Naive thymus-derived CD8-positive, alpha-beta T cell (primary cell): Measurements from ENCODE around the gene COA1. TPM values are rescaled to one million over a fixed set of nuclear protein-coding genes. Genes with fewer than 3 reads are reported as not detected.
"Not testable (repeated sequence)": the region's sequence is repeated elsewhere in the genome, so short reads cannot be mapped to it uniquely, and the experiment has no call there.

ENCODE experiments used
- ATAC-seq, 2 donors: fragments of 150-1000 bp; cut with Tn5 transposase in 1 of 2; sonication (Bioruptor Pico), chemical (Tn5 transposase) in 1 of 2; 1 replicate in 1 of 2; 2 replicates in 1 of 2; pipeline ENCODE4 v1.10.0; 2021; ENCODE audit warnings: mild to moderate bottlenecking in 2 of 2, moderate library complexity in 2 of 2
- POLR2A ChIA-PET: fragments of 350-600 bp; sonication (Branson Sonifier 250); formaldehyde crosslinking; loops from one replicate; lab custom pipeline; 2021; ENCODE audit warnings: antibody characterized with exemption; lab: Charles Lee
- DNase-seq, 10 donors: peaks; one replicate each; pipeline versions ENCODE4 v3.0.0 to v3.0.0-alpha.2; 2020 to 2022
- H3K27ac Mint-ChIP-seq, 10 donors: one replicate each; pipeline ENCODE4 v1.8.0; 2020 to 2022; ENCODE audit warnings: mild to moderate bottlenecking in 10 of 10, mixed read lengths in 10 of 10, moderate library complexity in 4 of 10, inconsistent platforms in 1 of 10
- H3K27me3 Mint-ChIP-seq, 5 donors: one replicate each; pipeline ENCODE4 v1.8.0; 2021 to 2022; ENCODE audit warnings: mixed read lengths in 5 of 5
- H3K36me3 Mint-ChIP-seq, 3 donors: one replicate each; pipeline ENCODE4 v1.8.0; 2020 to 2022; ENCODE audit warnings: mixed read lengths in 3 of 3, mild to moderate bottlenecking in 2 of 3, inconsistent platforms in 1 of 3
- H3K4me1 Mint-ChIP-seq, 4 donors: one replicate each; pipeline ENCODE4 v1.8.0; 2021 to 2022; ENCODE audit warnings: mixed read lengths in 4 of 4
- H3K4me3 Mint-ChIP-seq, 10 donors: one replicate each; pipeline ENCODE4 v1.8.0; 2020 to 2022; ENCODE audit warnings: mild to moderate bottlenecking in 10 of 10, mixed read lengths in 10 of 10, moderate library complexity in 6 of 10, inconsistent platforms in 1 of 10
- H3K9me3 Mint-ChIP-seq, 9 donors: one replicate each; pipeline ENCODE4 v1.8.0; 2020 to 2022; ENCODE audit warnings: mixed read lengths in 9 of 9, mild to moderate bottlenecking in 3 of 9, inconsistent platforms in 1 of 9, moderate library complexity in 1 of 9
- polyA plus RNA-seq, 3 donors: library from polyadenylated mRNA; unstranded; fragments of 300-500 nt; fragmentation: Illumina TruSeq; gene quantifications; one replicate each; pipeline ENCODE4 v1.2.3, GENCODE V29; 2021
- total RNA-seq, 8 experiments: library from RNA in 2 of 8; stranded (reverse) in 2 of 8; gene quantifications; one replicate each; pipeline ENCODE4 v1.2.3 and lab custom pipeline; 2021 to 2026

COA1 gene
- total and polyA plus RNA-seq, 5 experiments from 2014 or later = 102 to 219 (median 121) TPM

GRCh38 chr7:43618073-43618472 lies 111.2 kb downstream of the COA1 start:
- POLR2A ChIA-PET = interaction anchor here (1.0 to 5.8 kb wide), 9 partner anchors 8 to 34 kb away, joined by 3 to 46 read pairs (median 6); partner anchors contain the start of gene STK17A
- DNase-seq = no peak
- Mint-ChIP-seq H3K4me3 (no peak overlapping the region), H3K36me3 (peaks cover 0 to 37% (median 34%) of the 10 kb centered on the region in 3 donors), H3K4me1 (peaks cover 30 to 56% (median 33%) of the 10 kb centered on the region in 4 donors), H3K27ac (no peak overlapping the region), H3K27me3 (no peaks in the 10 kb centered on the region), H3K9me3 (no peaks in the 10 kb centered on the region)
- ATAC-seq = no peak

DNA sequence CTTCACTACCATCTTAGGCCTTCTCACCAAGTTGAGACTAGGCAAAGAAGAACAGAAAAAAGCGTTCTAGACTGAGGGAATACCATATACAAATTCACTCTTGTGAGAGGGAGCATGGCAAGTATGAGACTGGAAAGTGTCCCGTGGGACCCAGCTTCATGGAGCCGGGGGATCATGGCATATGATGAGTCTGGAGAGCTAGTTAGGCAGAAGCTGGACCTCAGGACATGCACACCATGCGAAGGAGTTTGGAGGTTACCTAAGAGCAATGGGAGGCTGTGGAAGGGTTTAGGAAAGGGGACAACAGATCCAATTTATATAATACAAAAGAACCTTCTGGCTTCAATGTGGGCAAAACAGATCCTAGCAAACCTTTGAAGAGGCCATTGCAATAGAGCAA lies 112.3 kb downstream of the COA1 start:
- Mint-ChIP-seq H3K36me3 (peaks cover 0 to 37% (median 34%) of the 10 kb centered on the region in 3 donors), H3K9me3 (no peaks in the 10 kb centered on the region), H3K27me3 (no peaks in the 10 kb centered on the region), H3K4me3 (no peak overlapping the region), H3K4me1 (peaks cover 31 to 56% (median 33%) of the 10 kb centered on the region in 4 donors), H3K27ac (no peak overlapping the region)
- ATAC-seq (no peak), DNase-seq (peak in 1 of 10 donors; percentile 53)
- POLR2A ChIA-PET = interaction anchor here (1.3 to 5.8 kb wide), 5 partner anchors 9 to 33 kb away, joined by 5 to 46 read pairs (median 14); partner anchors contain the start of gene STK17A

GRCh38 chr7:43615558-43616145 lies 113.7 kb downstream of the COA1 start:
- ATAC-seq (peak; percentile 13 to 20), DNase-seq (no peak)
- POLR2A ChIA-PET = interaction anchor here (0.6 to 2.4 kb wide), 7 partner anchors 10 to 84 kb away, joined by 3 to 6 read pairs (median 4); partner anchors contain the start of gene STK17A
- Mint-ChIP-seq H3K36me3 (peaks cover 0 to 38% (median 35%) of the 10 kb centered on the region in 3 donors), H3K27ac (peak overlapping the region in 2 of 10 donors; percentile 83 to 97), H3K4me1 (peaks cover 25 to 56% (median 33%) of the 10 kb centered on the region in 4 donors), H3K9me3 (no peaks in the 10 kb centered on the region), H3K4me3 (peak overlapping the region in 8 of 10 donors; percentile 0 to 70 (median 58)), H3K27me3 (no peaks in the 10 kb centered on the region)

- Mint-ChIP-seq H3K36me3 (peaks cover 14 to 63% (median 53%) of the 10 kb centered on the region in 3 donors), H3K9me3 (no peaks in the 10 kb centered on the region), H3K27me3 (no peaks in the 10 kb centered on the region), H3K4me3 (peak overlapping the region; percentile 8 to 73 (median 55)), H3K4me1 (peaks cover 39 to 77% (median 54%) of the 10 kb centered on the region in 4 donors), H3K27ac (peak overlapping the region in 9 of 10 donors; percentile 72 to 93 (median 90))
- peak; percentile 29 to 40 for ATAC-seq
- POLR2A ChIA-PET = interaction anchor here (1.2 to 5.2 kb wide), 6 partner anchors 9 to 36 kb away, joined by 4 to 28 read pairs (median 9); partner anchors contain the start of gene STK17A
- no peak for DNase-seq
Measured at GRCh38 chr7:43612599-43613589, 116.4 kb downstream of the COA1 start.

DNA sequence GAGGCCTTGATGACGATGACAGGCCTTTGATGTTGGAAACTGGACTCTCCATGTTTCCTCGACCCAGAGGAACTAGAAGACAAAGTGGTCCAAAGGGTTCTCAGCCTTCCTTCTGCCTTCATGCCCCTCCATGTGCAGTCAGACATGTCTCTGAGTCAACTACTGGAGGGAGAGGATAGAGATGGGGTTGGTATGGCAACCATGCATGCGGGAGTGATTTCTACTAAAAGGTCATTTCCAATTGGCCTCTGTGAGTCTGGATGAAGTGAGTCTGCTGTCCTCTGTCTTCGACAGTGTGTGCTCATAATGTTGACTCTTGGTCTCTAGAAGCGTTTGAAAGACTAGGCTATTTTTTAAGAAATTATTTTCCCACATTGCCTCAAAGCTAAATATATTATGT lies 117.2 kb downstream of the COA1 start:
- no peak for ATAC-seq
- Mint-ChIP-seq H3K4me1 (peaks cover 39 to 84% (median 57%) of the 10 kb centered on the region in 4 donors), H3K27ac (peak overlapping the region in 9 of 10 donors; percentile 52 to 93 (median 87)), H3K4me3 (peak overlapping the region in 9 of 10 donors; percentile 15 to 67 (median 47)), H3K27me3 (no peaks in the 10 kb centered on the region), H3K36me3 (peaks cover 14 to 69% (median 53%) of the 10 kb centered on the region in 3 donors), H3K9me3 (no peaks in the 10 kb centered on the region)
- POLR2A ChIA-PET = interaction anchor here (1.0 to 5.2 kb wide), 8 partner anchors 9 to 37 kb away, joined by 3 to 28 read pairs (median 6); partner anchors contain the start of gene STK17A
- no peak for DNase-seq

DNA sequence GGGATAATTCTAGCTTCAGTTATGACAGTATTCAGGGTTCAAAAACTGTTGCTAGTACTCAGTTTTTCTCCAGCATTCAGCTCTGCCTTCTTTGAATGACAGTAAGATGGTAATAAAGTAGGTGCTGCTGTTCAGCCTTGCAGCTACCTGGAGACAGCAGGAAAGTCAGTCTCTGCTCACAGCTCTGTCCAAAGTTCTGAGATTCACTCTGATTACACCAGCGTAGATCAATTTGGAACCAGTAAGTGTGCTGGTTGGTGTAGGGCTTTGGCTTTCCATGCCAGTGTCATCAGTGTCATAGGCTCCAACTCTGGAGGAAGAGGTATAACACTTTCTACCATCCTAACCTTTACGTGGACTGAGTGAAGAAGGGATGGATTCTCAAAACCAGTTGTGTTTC lies 120.2 kb downstream of the COA1 start:
- H3K9me3 Mint-ChIP-seq = no peaks in the 10 kb centered on the region
- H3K4me3 Mint-ChIP-seq = peak overlapping the region in 9 of 10 donors; percentile 5 to 77 (median 52)
- POLR2A ChIA-PET = interaction anchor here (0.5 to 1.4 kb wide), 8 partner anchors 9 to 38 kb away, joined by 3 to 8 read pairs (median 4); no protein-coding TSS in a partner anchor
- peak overlapping the region in 9 of 10 donors; percentile 78 to 95 (median 89) for H3K27ac Mint-ChIP-seq
- H3K4me1 Mint-ChIP-seq = peaks cover 44 to 87% (median 77%) of the 10 kb centered on the region in 4 donors
- peaks cover 22 to 82% (median 40%) of the 10 kb centered on the region in 3 donors for H3K36me3 Mint-ChIP-seq
- H3K27me3 Mint-ChIP-seq = no peaks in the 10 kb centered on the region
- ATAC-seq (peak; percentile 12 to 41), DNase-seq (no peak)

DNA sequence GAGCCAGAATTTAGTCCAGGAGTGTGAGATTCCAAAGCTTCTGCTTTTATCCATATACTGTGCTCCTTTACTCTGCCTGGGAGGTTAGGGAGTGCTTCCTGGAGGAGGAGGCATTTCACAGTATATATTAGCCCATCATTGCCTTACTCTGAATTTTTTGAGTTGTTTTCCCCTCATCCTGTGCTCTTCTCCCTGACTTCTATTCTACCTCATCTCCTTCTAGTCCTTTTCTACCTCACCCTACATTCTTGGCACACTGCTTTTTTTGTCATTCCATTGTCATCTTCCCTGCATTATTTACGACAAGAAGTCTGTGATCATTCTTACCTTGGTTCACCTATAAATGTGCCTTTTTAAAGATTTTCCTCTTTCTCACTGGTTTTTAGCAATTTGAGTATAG lies 125.1 kb downstream of the COA1 start:
- no peaks in the 10 kb centered on the region for H3K27me3 Mint-ChIP-seq
- ATAC-seq (no peak), DNase-seq (no peak)
- peak overlapping the region in 9 of 10 donors; percentile 49 to 93 (median 83) for H3K27ac Mint-ChIP-seq
- peaks cover 20 to 53% (median 22%) of the 10 kb centered on the region in 3 donors for H3K36me3 Mint-ChIP-seq
- peak overlapping the region in 9 of 10 donors; percentile 8 to 82 (median 63) for H3K4me3 Mint-ChIP-seq
- peaks cover 31 to 55% (median 51%) of the 10 kb centered on the region in 4 donors for H3K4me1 Mint-ChIP-seq
- no peaks in the 10 kb centered on the region for H3K9me3 Mint-ChIP-seq
- POLR2A ChIA-PET = interaction anchor here (0.6 to 5.5 kb wide), 8 partner anchors 9 to 156 kb away, joined by 3 to 30 read pairs (median 5); partner anchors contain the start of gene STK17A

DNA sequence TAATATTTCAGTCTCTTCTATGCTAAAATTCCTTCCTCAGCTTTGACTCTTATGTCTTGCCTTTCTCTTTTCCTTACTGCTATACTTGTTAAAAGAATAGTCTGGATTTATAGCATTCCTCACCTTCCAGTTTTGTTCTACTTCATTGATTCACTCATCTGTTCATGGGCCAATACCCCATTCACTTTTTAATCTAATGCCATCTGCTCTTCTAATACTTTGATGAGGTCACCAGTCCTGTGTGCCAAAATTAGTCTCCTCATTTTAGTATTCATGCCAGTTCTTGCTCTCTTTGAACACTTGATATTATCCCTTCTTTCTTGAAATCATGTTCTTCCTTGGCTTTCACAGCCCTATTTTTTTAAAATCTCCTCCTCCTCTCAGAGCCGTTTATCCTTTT lies 127.1 kb downstream of the COA1 start:
- no peak overlapping the region for H3K4me3 Mint-ChIP-seq
- no peaks in the 10 kb centered on the region for H3K9me3 Mint-ChIP-seq
- POLR2A ChIA-PET = interaction anchor here (1.3 to 5.5 kb wide), 5 partner anchors 11 to 45 kb away, joined by 4 to 30 read pairs (median 5); partner anchors contain the start of gene STK17A
- H3K36me3 Mint-ChIP-seq = peaks cover 8 to 53% (median 25%) of the 10 kb centered on the region in 3 donors
- H3K27ac Mint-ChIP-seq = no peak overlapping the region
- peaks cover 22 to 54% (median 48%) of the 10 kb centered on the region in 4 donors for H3K4me1 Mint-ChIP-seq
- H3K27me3 Mint-ChIP-seq = no peaks in the 10 kb centered on the region
- ATAC-seq (no peak), DNase-seq (no peak)

- H3K27ac Mint-ChIP-seq = peak overlapping the region; percentile 40 to 96 (median 77)
- peaks cover 19 to 55% (median 49%) of the 10 kb centered on the region in 4 donors for H3K4me1 Mint-ChIP-seq
Measured at GRCh38 chr7:43600056-43600455, 129.3 kb downstream of the COA1 start.

DNA sequence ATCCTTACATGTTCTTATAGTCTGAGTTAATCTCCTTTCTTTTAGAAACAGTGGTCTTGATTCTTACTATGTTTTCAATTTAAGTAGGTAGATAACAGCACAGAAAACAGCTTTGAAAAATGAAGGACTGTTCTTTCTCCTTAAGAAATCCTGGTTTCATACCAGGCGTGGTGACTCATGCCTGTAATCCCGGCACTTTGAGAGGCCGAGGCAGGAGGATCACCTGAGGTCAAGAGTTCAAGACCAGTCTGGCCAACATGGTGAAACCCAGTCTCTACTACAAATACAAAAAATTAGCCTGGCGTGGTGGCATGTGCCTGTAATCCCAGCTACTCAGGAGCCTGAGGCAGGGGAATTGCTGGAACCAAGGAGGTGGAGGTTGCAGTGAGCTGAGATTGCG lies 132.9 kb downstream of the COA1 start:
- not testable (repeated sequence) for DNase-seq, ATAC-seq, H3K27me3 Mint-ChIP-seq, H3K9me3 Mint-ChIP-seq
- Mint-ChIP-seq H3K4me1 (peaks cover 30 to 80% (median 73%) of the 10 kb centered on the region in 4 donors), H3K36me3 (peaks cover 0 to 49% (median 25%) of the 10 kb centered on the region in 3 donors), H3K27ac (peak overlapping the region in 9 of 10 donors; percentile 29 to 96 (median 68)), H3K4me3 (peak overlapping the region in 5 of 10 donors; percentile 16 to 66 (median 20))
- POLR2A ChIA-PET = interaction anchor here (1.0 to 3.6 kb wide), 4 partner anchors 9 to 54 kb away, joined by 3 to 22 read pairs (median 4); partner anchors contain the start of gene STK17A

More at GRCh38 chr7:43600056-43600455, 129.3 kb downstream of the COA1 start:
- POLR2A ChIA-PET = interaction anchor here (0.8 kb wide), 1 partner anchor 9 kb away, joined by 3 read pairs; no protein-coding TSS in a partner anchor
- ATAC-seq (peak; percentile 39 to 64), DNase-seq (no peak)
- peak overlapping the region in 9 of 10 donors; percentile 2 to 71 (median 40) for H3K4me3 Mint-ChIP-seq
- no peaks in the 10 kb centered on the region for H3K27me3 Mint-ChIP-seq
- H3K36me3 Mint-ChIP-seq = peaks cover 8 to 59% (median 28%) of the 10 kb centered on the region in 3 donors
- no peaks in the 10 kb centered on the region for H3K9me3 Mint-ChIP-seq

DNA sequence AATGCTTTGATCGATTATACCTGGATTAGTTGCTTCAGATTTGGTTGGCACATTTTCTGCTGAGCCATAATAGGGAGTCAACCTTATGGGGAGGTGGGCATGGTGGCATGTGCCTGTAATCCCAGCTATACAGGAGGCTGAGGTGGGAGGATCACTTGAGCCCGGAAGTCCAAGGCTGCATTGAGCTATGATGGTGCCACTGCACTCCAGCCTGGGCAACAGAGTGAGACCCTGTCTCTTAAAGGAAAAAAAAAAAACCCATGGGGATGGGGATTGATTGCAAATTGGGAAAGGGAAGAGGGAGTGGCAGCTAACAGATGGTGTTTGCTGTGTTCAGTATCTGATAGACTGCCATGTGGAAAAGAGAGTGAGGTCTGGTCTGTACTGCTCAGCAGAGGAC lies 135.3 kb downstream of the COA1 start:
- Mint-ChIP-seq H3K27me3 (no peaks in the 10 kb centered on the region), H3K4me3 (peak overlapping the region; percentile 66 to 92 (median 84)), H3K36me3 (peaks cover 0 to 45% (median 19%) of the 10 kb centered on the region in 3 donors), H3K27ac (peak overlapping the region; percentile 83 to 96 (median 92)), H3K4me1 (peaks cover 35 to 89% (median 82%) of the 10 kb centered on the region in 4 donors), H3K9me3 (no peaks in the 10 kb centered on the region)
- DNase-seq (no peak), ATAC-seq (peak in 1 of 2 donors; percentile 4)
- POLR2A ChIA-PET = interaction anchor here (1.2 to 3.6 kb wide), 5 partner anchors 10 to 106 kb away, joined by 3 to 22 read pairs (median 9); partner anchors contain the start of gene STK17A
